ENCODE measurements around the gene SESTD1.

- TF ChIP-seq CTCF (IDR thresholded peaks at IDR 0.05) (no peak), POLR2A (IDR thresholded peaks at IDR 0.05) (no peak)
Measured at GRCh38 chr2:179181002-179181401, 83.6 kb downstream of the SESTD1 start.

All from prostate gland (tissue), 2 donors.